Inflammatory macrophage treated with lipopolysaccharide for 4 hours (primary cell): ENCODE measurements around the gene NKX1-1.

ENCODE experiments used
- DNase-seq: peaks from one replicate; pipeline ENCODE4 v3.0.0-alpha.2; 2020

The NKX1-1 gene

GRCh38 chr4:1416051-1416947 lies 10.1 kb upstream of the NKX1-1 start:
- DNase-seq, result no peak

- DNase-seq, result no peak
Measured at GRCh38 chr4:1415681-1415981, 9.4 kb upstream of the NKX1-1 start.

- no peak for DNase-seq
Measured at GRCh38 chr4:1414831-1415680, 8.8 kb upstream of the NKX1-1 start.

GRCh38 chr4:1413687-1414479 lies 7.6 kb upstream of the NKX1-1 start:
- DNase-seq, result no peak

GRCh38 chr4:1413204-1413663 lies 7.0 kb upstream of the NKX1-1 start:
- DNase-seq, result no peak

GRCh38 chr4:1412376-1413203 lies 6.3 kb upstream of the NKX1-1 start:
- no peak for DNase-seq

- DNase-seq, result no peak
Measured at GRCh38 chr4:1411436-1412375, 5.5 kb upstream of the NKX1-1 start.

GRCh38 chr4:1410491-1411325 lies 4.5 kb upstream of the NKX1-1 start:
- DNase-seq, result no peak

GRCh38 chr4:1409491-1410425 lies 3.5 kb upstream of the NKX1-1 start:
- DNase-seq, result no peak

GRCh38 chr4:1409079-1409478 lies 2.8 kb upstream of the NKX1-1 start:
- DNase-seq, result no peak

GRCh38 chr4:1408418-1408817 lies 2.2 kb upstream of the NKX1-1 start:
- DNase-seq, result no peak

GRCh38 chr4:1407657-1408333 lies 1.6 kb upstream of the NKX1-1 start:
- no peak for DNase-seq

- DNase-seq, result no peak
Measured at GRCh38 chr4:1406981-1407656, 877 bp upstream of the NKX1-1 start.

- DNase-seq, result no peak
Measured at GRCh38 chr4:1405636-1406393, 427 bp downstream of the NKX1-1 start.

GRCh38 chr4:1405254-1405635 lies 997 bp downstream of the NKX1-1 start:
- no peak for DNase-seq

GRCh38 chr4:1404573-1405253 lies 1.5 kb downstream of the NKX1-1 start:
- DNase-seq, result no peak
